K562 (cell line): ENCODE data around the gene VHLL. TPM values are rescaled to one million over a fixed set of nuclear protein-coding genes. Genes with fewer than 3 reads are reported as not detected.

ENCODE experiments used
- ATAC-seq: fragments of 200-7000 bp; cut with Tn5 transposase; 3 replicates; pipeline ENCODE4 v1.9.1; 2020; ENCODE audit warnings: moderate library complexity
- BruUV-seq: library from RNA; stranded (reverse); fragments of 400-500 nt; replicated peaks from 2 replicates; lab custom pipeline; 2021; lab: Mats Ljungman, UMichigan
- CTCF ChIA-PET: fragments of 300-600 bp; formaldehyde crosslinking; extraction: SDS; loops from one replicate; lab custom pipeline; 2021; ENCODE audit warnings: low intra/inter-chr PET ratio; lab: Yijun Ruan, JAX
- POLR2A ChIA-PET: fragments of 300-600, 350-650 bp; sonication (Branson Sonifier 250); formaldehyde crosslinking; extraction: SDS; loops from one replicate; lab custom pipeline; 2021; ENCODE audit warnings: antibody characterized with exemption, inconsistent platforms; lab: Yijun Ruan, JAX
- DNase-seq, 4 experiments: peaks; one replicate each; pipeline versions ENCODE4 v3.0.0 to v3.0.0-alpha.2; 2011 to 2018; ENCODE audit warnings: low spot score in 3 of 4, mixed read lengths in 3 of 4; ENCODE audit errors: extremely low read depth in 1 of 4
- FAIRE-seq: peaks from 2 replicates; lab custom pipeline; 2011; peaks lifted over from hg19 to GRCh38; lab: Jason Lieb, UNC
- H2AFZ ChIP-seq: 2 replicates; pipeline ENCODE4 v1.6.0; 2011; ENCODE audit warnings: low read depth, low read length, control low read depth, inconsistent platforms
- H3K27ac ChIP-seq: fragments of 200-600 bp; 3 replicates; pipeline ENCODE4 v1.8.0; 2011; ENCODE audit warnings: low read depth, mild to moderate bottlenecking, control low read depth, inconsistent platforms, low read length, moderate library complexity, mixed read lengths; ENCODE audit errors: extremely low read depth
- H3K27me3 ChIP-seq, 2 experiments: fragments of 300-600 bp in 1 of 2; 2 replicates in 1 of 2; 3 replicates in 1 of 2; pipeline versions ENCODE4 v1.6.0 to v1.8.0; 2011; ENCODE audit warnings: inconsistent platforms in 2 of 2, low read length in 2 of 2, mild to moderate bottlenecking in 1 of 2, mixed read lengths in 1 of 2, moderate library complexity in 1 of 2; ENCODE audit not compliant: control insufficient read depth in 2 of 2, insufficient read depth in 2 of 2
- H3K36me3 ChIP-seq: fragments of 300-600 bp; 3 replicates; pipeline ENCODE4 v1.8.0; 2011; ENCODE audit warnings: mild to moderate bottlenecking, low read length, inconsistent platforms; ENCODE audit not compliant: control insufficient read depth, insufficient read depth
- H3K4me1 ChIP-seq, 2 experiments: fragments of 200-600 bp in 1 of 2; replicated peaks in 1 of 2; 2 replicates in 1 of 2; 3 replicates in 1 of 2; pipeline versions ENCODE4 v1.5.1 to v1.8.0; 2011; ENCODE audit warnings: inconsistent platforms in 2 of 2, low read length in 2 of 2, mild to moderate bottlenecking in 1 of 2, mixed read lengths in 1 of 2, moderate library complexity in 1 of 2; ENCODE audit not compliant: control insufficient read depth in 2 of 2, insufficient read depth in 2 of 2
- H3K4me2 ChIP-seq: 2 replicates; pipeline ENCODE4 v1.6.1; 2011; ENCODE audit warnings: low read length, control low read depth, inconsistent platforms, mixed read lengths; ENCODE audit not compliant: insufficient read depth
- H3K4me3 ChIP-seq: fragments of 200-600 bp; sonication (generic), shearing (Covaris generic); 2 replicates; pipeline ENCODE4 v1.5.1; 2016; ENCODE audit warnings: control low read depth, inconsistent platforms
- H3K79me2 ChIP-seq: fragments of 200-600 bp; 3 replicates; pipeline ENCODE4 v1.8.0; 2011; ENCODE audit warnings: low read length, inconsistent platforms; ENCODE audit not compliant: control insufficient read depth, insufficient read depth
- H3K9ac ChIP-seq, 2 experiments: 2 replicates each; pipeline versions ENCODE4 v1.6.0 to v1.6.1; 2011; ENCODE audit warnings: low read depth in 2 of 2, low read length in 2 of 2, control low read depth in 1 of 2, inconsistent platforms in 1 of 2, mild to moderate bottlenecking in 1 of 2, mixed read lengths in 1 of 2; ENCODE audit not compliant: insufficient read depth in 1 of 2
- H3K9me1 ChIP-seq: one replicate; pipeline ENCODE4 v1.6.0; 2011; ENCODE audit warnings: inconsistent platforms, mild to moderate bottlenecking, low read length, moderate library complexity; ENCODE audit not compliant: control insufficient read depth, insufficient read depth
- H3K9me3 ChIP-seq: replicated peaks from 2 replicates; pipeline ENCODE4 v1.5.1; 2011; ENCODE audit warnings: low read depth, low read length, inconsistent platforms; ENCODE audit not compliant: control insufficient read depth, insufficient read depth
- H4K20me1 ChIP-seq: replicated peaks from 2 replicates; pipeline ENCODE4 v1.6.1; 2011; ENCODE audit warnings: low read length, inconsistent platforms, mixed read lengths; ENCODE audit not compliant: control insufficient read depth, insufficient read depth
- E2F3 ChIP-seq: fragments of 250-450 bp; sonication (Bioruptor Pico); IDR thresholded peaks from 2 replicates; pipeline ENCODE4 v1.4.0; 2020; ENCODE audit warnings: mild to moderate bottlenecking
- RBM14 ChIP-seq: fragments of 200-400 bp; formaldehyde crosslinking; IDR thresholded peaks from 2 replicates; pipeline ENCODE4 v1.6.1; 2018; ENCODE audit warnings: low read depth, mild to moderate bottlenecking, low read length, moderate library complexity, borderline replicate concordance; ENCODE audit not compliant: insufficient read depth
- RFX1 ChIP-seq: fragments of 450-650 bp; IDR thresholded peaks from 2 replicates; pipeline ENCODE4 v1.6.1; 2016; ENCODE audit warnings: mild to moderate bottlenecking, moderate library complexity
- ZNF121 ChIP-seq: sonication (generic); formaldehyde crosslinking; conservative IDR thresholded peaks from 2 replicates; pipeline ENCODE4 v1.8.0; 2022; ENCODE audit warnings: missing genetic modification reagents
- ZNF239 ChIP-seq: fragments of 250-450 bp; sonication (Bioruptor Pico); IDR thresholded peaks from 2 replicates; pipeline ENCODE4 v1.4.0; 2020; ENCODE audit warnings: mild to moderate bottlenecking
- ZNF24 ChIP-seq: fragments of 450-650 bp; IDR thresholded peaks from 2 replicates; pipeline ENCODE4 v1.6.1; 2016
- ZNF507 ChIP-seq: conservative IDR thresholded peaks from 2 replicates; pipeline ENCODE4 v1.6.1; 2017; ENCODE audit warnings: missing genetic modification characterization, missing compliant biosample characterization
- ZNF57 ChIP-seq: fragments of 450-650 bp; formaldehyde crosslinking; IDR thresholded peaks from 2 replicates; pipeline ENCODE4 v1.4.0; 2020; ENCODE audit warnings: mild to moderate bottlenecking, moderate library complexity
- ZNF766 ChIP-seq: fragments of 200-800 bp; sonication (Bioruptor generic); conservative IDR thresholded peaks from 2 replicates; pipeline ENCODE4 v1.6.1; 2016; ENCODE audit warnings: missing genetic modification characterization, missing compliant biosample characterization
- WGBS: fragments of 100-300 bp; shearing (Covaris generic); methylation state at CpG from one replicate; pipeline ENCODE4 v1.1.6; 2016; ENCODE audit warnings: low coverage, mixed read lengths; ENCODE audit not compliant: insufficient coverage; ENCODE audit errors: missing lambda C conversion rate; 5-methylcytosine and 5-hydroxymethylcytosine counted together
- in situ Hi-C: fragments of 300-500 bp; cut with MboI; formaldehyde crosslinking; loops from 4 replicates; pipeline ENCODE4 v1.15.0; 2018; ENCODE audit warnings: inconsistent platforms, mixed read lengths
- intact Hi-C: fragments of 100-400 bp; cut with micrococcal nuclease; formaldehyde crosslinking; loops from 2 replicates; pipeline ENCODE4 v1.14.2; 2022
- polyA plus RNA-seq, 8 experiments: library from polyadenylated mRNA; depleted of rRNA in 4 of 8; stranded (reverse) in 5 of 8; unstranded in 3 of 8; fragments of >200 nt; fragmentation: Nextera tagmentation in 2 of 8; fragmentation: Illumina TruSeq in 1 of 8; extraction: Ambion mirVana in 2 of 8; extraction: Trizol in 1 of 8; gene quantifications; 2 replicates each; pipeline versions ENCODE4 v1.2.1 to v1.2.3, GENCODE V29; 2011 to 2014; ENCODE audit warnings: inconsistent platforms in 1 of 8, missing spikeins in 1 of 8
- total RNA-seq, 7 experiments: library from RNA; depleted of rRNA in 6 of 7; stranded (reverse); fragments of >200 nt in 6 of 7; fragmentation: Illumina TruSeq in 2 of 7; extraction: Trizol in 2 of 7; gene quantifications; 2 replicates each; pipeline versions ENCODE4 v1.2.1 to v1.2.3, GENCODE V29; 2011 to 2021; ENCODE audit warnings: low replicate concordance in 1 of 7
- TF ChIP-seq, protein P1 (sequence below), 3 experiments: IDR thresholded peaks in 2 of 3; conservative IDR thresholded peaks in 1 of 3; 2 replicates each; pipeline ENCODE4 v1.5.1; 2011 to 2012; ENCODE audit warnings: low read length in 3 of 3, mild to moderate bottlenecking in 3 of 3, control low read depth in 2 of 3, improper control_type of control experiment in 1 of 3, inconsistent platforms in 1 of 3, low read depth in 1 of 3, mixed read lengths in 1 of 3, moderate library complexity in 1 of 3; ENCODE audit not compliant: insufficient read depth in 2 of 3
- TF ChIP-seq, protein P2 (sequence below): sonication (generic); formaldehyde crosslinking; IDR thresholded peaks from 2 replicates; pipeline ENCODE4 v1.8.1; 2022; ENCODE audit warnings: missing genetic modification reagents
- TF ChIP-seq, protein P3 (sequence below): sonication (generic); formaldehyde crosslinking; IDR thresholded peaks from 2 replicates; pipeline ENCODE4 v1.9.0; 2022; ENCODE audit warnings: mild to moderate bottlenecking, missing genetic modification reagents

VHLL gene
- total and polyA plus RNA-seq, 9 of the 15 experiments (the other 6 are each of a cell fraction or from before 2014, with no cell fraction given): not detected

DNA sequence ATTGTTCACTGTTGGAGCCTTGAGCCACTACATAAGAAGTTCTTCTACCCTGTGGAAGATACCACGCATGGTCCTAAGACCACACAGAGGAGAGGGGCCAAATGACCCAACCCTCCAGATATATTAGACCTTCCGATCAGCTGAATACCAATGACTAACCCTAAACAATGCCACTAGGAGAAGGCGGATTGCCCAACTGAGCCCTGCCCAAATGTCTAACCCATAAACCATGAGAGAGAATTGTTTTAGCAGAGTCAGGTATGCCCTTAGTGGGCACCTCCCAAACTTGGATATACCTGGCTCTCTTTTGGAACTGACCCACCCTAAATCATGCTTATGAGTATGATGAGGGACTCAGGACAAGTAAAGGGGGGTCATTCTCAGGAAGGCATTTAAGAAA is 28.8 kb downstream of the VHLL start:
- no peak overlapping the region for H3K9ac ChIP-seq
- intact Hi-C loops: no loop called here
- no peak for ATAC-seq
- no peaks in the 10 kb centered on the region for H3K9me3 ChIP-seq
- no peak overlapping the region for H3K27ac ChIP-seq
- no peaks in the 10 kb centered on the region for H3K9me1 ChIP-seq
- CTCF ChIA-PET: no interaction called here
- H3K27me3 ChIP-seq: no peaks in the 10 kb centered on the region
- FAIRE-seq: no peak
- H4K20me1 ChIP-seq: 0 out of 2 replicates have a peak, but pooled peaks cover 5% of the 10 kb centered on the region
- TF ChIP-seq ZNF766 (CRISPR knock-in tag) (no peak), RBM14 (no peak), ZNF239 (CRISPR knock-in tag) (no peak), RFX1 (no peak), ZNF507 (tag) (no peak), E2F3 (no peak), ZNF121 (CRISPR knock-in tag) (no peak), ZNF57 (CRISPR knock-in tag) (no peak), ZNF24 (no peak)
- TF ChIP-seq, protein P1, sequence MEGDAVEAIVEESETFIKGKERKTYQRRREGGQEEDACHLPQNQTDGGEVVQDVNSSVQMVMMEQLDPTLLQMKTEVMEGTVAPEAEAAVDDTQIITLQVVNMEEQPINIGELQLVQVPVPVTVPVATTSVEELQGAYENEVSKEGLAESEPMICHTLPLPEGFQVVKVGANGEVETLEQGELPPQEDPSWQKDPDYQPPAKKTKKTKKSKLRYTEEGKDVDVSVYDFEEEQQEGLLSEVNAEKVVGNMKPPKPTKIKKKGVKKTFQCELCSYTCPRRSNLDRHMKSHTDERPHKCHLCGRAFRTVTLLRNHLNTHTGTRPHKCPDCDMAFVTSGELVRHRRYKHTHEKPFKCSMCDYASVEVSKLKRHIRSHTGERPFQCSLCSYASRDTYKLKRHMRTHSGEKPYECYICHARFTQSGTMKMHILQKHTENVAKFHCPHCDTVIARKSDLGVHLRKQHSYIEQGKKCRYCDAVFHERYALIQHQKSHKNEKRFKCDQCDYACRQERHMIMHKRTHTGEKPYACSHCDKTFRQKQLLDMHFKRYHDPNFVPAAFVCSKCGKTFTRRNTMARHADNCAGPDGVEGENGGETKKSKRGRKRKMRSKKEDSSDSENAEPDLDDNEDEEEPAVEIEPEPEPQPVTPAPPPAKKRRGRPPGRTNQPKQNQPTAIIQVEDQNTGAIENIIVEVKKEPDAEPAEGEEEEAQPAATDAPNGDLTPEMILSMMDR (IDR thresholded peaks at IDR 0.05 in 2 of 3, conservative IDR thresholded peaks at IDR 0.05 in 1 of 3; ENCODE audit: insufficient read depth in 2 of 3, low read depth in 1 of 3, low read length in 3 of 3): no peak
- TF ChIP-seq, protein P2, sequence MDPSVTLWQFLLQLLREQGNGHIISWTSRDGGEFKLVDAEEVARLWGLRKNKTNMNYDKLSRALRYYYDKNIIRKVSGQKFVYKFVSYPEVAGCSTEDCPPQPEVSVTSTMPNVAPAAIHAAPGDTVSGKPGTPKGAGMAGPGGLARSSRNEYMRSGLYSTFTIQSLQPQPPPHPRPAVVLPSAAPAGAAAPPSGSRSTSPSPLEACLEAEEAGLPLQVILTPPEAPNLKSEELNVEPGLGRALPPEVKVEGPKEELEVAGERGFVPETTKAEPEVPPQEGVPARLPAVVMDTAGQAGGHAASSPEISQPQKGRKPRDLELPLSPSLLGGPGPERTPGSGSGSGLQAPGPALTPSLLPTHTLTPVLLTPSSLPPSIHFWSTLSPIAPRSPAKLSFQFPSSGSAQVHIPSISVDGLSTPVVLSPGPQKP (CRISPR knock-in tag): no peak
- TF ChIP-seq, protein P3, sequence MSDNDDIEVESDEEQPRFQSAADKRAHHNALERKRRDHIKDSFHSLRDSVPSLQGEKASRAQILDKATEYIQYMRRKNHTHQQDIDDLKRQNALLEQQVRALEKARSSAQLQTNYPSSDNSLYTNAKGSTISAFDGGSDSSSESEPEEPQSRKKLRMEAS (CRISPR knock-in tag): no peak
- TF ChIP-seq, all 486 proteins: peak for 0
- 95% methylated on average over 3 of the region's 3 CpGs for WGBS
- H3K4me1 ChIP-seq: no peaks in the 10 kb centered on the region
- no peak overlapping the region for H2AFZ ChIP-seq
- no peak overlapping the region for H3K4me3 ChIP-seq
- H3K36me3 ChIP-seq: peaks cover 95% of the 10 kb centered on the region
- in situ Hi-C loops: no loop called here
- no TSS peak for BruUV-seq
- DNase-seq: no peak
- H3K79me2 ChIP-seq: no peaks in the 10 kb centered on the region
- no peak overlapping the region for H3K4me2 ChIP-seq
- POLR2A ChIA-PET: interaction anchor here (1.1 to 7.5 kb wide), 3 partner anchors 13 to 77 kb away, joined by 3 to 63 read pairs (median 3); partner anchors contain the start of genes SMG5 and TMEM79
